Measurements from ENCODE around the gene CEP162. TPM values are rescaled to one million over a fixed set of nuclear protein-coding genes. Genes with fewer than 3 reads are reported as not detected.
"Not testable (repeated sequence)": the region's sequence is repeated elsewhere in the genome, so short reads cannot be mapped to it uniquely, and the experiment has no call there.

Gene CEP162
- total RNA-seq, 2 experiments from 2014 or later: 4.9 to 5.4 TPM

DNA sequence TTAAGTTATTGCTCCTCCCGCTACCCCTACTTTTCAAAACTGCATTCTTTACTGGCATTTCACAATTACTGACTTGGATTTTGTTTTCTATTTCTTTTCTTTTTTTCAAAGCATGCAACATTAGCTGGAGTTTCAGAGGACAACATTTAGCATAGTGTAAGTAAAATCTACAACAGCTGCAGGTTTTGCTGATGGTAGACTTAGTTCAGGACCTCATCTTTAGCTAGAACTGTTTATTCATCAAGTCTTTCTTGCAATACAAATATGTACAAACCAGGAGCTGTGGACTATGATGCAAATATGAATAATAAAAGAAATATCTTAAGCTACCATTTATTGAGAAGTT is 728 bp upstream of the CEP162 start:
- Mint-ChIP-seq H3K9me3 (no peaks in the 10 kb centered on the region), H3K4me3 (peak overlapping the region; percentile 82), H3K27ac (peak overlapping the region; percentile 93), H3K36me3 (ENCODE audit: low read depth) (no peaks in the 10 kb centered on the region), H3K4me1 (ENCODE audit: low read depth) (peaks cover 16% of the 10 kb centered on the region), H3K27me3 (peaks cover 10% of the 10 kb centered on the region)
- TF ChIP-seq, protein P1, sequence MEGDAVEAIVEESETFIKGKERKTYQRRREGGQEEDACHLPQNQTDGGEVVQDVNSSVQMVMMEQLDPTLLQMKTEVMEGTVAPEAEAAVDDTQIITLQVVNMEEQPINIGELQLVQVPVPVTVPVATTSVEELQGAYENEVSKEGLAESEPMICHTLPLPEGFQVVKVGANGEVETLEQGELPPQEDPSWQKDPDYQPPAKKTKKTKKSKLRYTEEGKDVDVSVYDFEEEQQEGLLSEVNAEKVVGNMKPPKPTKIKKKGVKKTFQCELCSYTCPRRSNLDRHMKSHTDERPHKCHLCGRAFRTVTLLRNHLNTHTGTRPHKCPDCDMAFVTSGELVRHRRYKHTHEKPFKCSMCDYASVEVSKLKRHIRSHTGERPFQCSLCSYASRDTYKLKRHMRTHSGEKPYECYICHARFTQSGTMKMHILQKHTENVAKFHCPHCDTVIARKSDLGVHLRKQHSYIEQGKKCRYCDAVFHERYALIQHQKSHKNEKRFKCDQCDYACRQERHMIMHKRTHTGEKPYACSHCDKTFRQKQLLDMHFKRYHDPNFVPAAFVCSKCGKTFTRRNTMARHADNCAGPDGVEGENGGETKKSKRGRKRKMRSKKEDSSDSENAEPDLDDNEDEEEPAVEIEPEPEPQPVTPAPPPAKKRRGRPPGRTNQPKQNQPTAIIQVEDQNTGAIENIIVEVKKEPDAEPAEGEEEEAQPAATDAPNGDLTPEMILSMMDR (IDR thresholded peaks at IDR 0.05): no peak
- ATAC-seq (no peak), DNase-seq (no peak)
- CTCF ChIA-PET: interaction anchor here (0.7 to 1.9 kb wide), 8 partner anchors 12 to 368 kb away, joined by 3 to 12 read pairs (median 4); partner anchors contain the start of gene CYB5R4
- POLR2A ChIA-PET: interaction anchor here (0.6 kb wide), 1 partner anchor 302 kb away, joined by 3 read pairs; no protein-coding TSS in a partner anchor
- intact Hi-C loops (cut with micrococcal nuclease): loop anchor here (5.0 kb wide), 1 partner anchor 346 kb away; no protein-coding TSS in a partner anchor

DNA sequence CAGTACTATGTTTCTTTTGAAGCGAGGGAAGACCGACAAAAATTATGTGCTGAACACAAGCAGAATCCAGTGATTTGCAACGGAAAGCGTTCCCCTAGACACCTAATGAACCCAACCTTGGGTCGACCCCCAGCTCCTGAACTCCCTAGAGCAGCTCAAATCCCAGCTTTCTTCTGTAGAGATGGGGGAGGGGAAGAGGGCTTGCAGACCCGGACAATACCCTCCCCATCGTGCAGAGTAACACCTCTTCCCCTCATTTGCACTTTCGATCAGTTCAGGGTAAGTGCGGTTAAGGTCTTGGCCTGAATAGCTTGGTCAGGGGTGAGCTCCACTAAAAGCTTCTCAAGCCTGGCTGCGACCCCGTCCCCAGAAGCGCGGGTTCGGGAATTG is 404 bp downstream of the CEP162 start:
- Mint-ChIP-seq H3K4me3 (peak overlapping the region; percentile 82), H3K27me3 (peaks cover 3% of the 10 kb centered on the region), H3K27ac (peak overlapping the region; percentile 93), H3K36me3 (ENCODE audit: low read depth) (no peaks in the 10 kb centered on the region), H3K9me3 (no peaks in the 10 kb centered on the region), H3K4me1 (ENCODE audit: low read depth) (peaks cover 16% of the 10 kb centered on the region)
- intact Hi-C loops (cut with micrococcal nuclease): loop anchor here (5.0 kb wide), 1 partner anchor 345 kb away; no protein-coding TSS in a partner anchor
- POLR2A ChIA-PET: no interaction called here
- TF ChIP-seq, protein P1 (IDR thresholded peaks at IDR 0.05): no peak
- ATAC-seq: peak; percentile 3
- peak; percentile 2 for DNase-seq
- CTCF ChIA-PET: interaction anchor here (0.7 to 2.3 kb wide), 7 partner anchors 9 to 1144 kb away, joined by 3 to 12 read pairs (median 5); partner anchors contain the start of gene CYB5R4

DNA sequence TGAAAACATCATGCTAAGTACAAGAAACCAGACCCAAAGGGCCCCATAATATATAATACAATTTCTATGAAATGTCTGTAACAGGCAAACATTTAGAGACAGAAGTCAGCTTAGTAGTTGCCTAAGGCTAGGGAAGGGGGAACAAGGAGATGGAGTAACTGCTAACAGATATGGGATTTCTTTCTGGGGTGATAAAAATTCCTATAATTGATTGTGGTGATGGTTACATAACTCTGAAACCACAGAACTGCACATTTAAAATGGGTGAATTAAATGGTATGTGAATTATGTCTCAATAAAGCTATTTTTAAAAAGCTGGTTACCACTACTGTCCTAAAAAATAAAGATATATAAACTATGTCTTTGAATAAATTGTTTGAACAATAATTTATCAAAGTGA is 3.2 kb downstream of the CEP162 start:
- no peaks in the 10 kb centered on the region for H3K36me3 Mint-ChIP-seq (ENCODE audit: low read depth)
- no peak overlapping the region for H3K27ac Mint-ChIP-seq
- H3K27me3 Mint-ChIP-seq: no peaks in the 10 kb centered on the region
- intact Hi-C loops (cut with micrococcal nuclease): no loop called here
- ATAC-seq (no peak), DNase-seq (no peak)
- peaks cover 16% of the 10 kb centered on the region for H3K4me1 Mint-ChIP-seq (ENCODE audit: low read depth)
- H3K4me3 Mint-ChIP-seq: no peak overlapping the region
- H3K9me3 Mint-ChIP-seq: no peaks in the 10 kb centered on the region
- TF ChIP-seq, protein P1 (IDR thresholded peaks at IDR 0.05): no peak
- POLR2A ChIA-PET: no interaction called here
- CTCF ChIA-PET: interaction anchor here (2.2 kb wide), 1 partner anchor 8 kb away, joined by 5 read pairs; no protein-coding TSS in a partner anchor

DNA sequence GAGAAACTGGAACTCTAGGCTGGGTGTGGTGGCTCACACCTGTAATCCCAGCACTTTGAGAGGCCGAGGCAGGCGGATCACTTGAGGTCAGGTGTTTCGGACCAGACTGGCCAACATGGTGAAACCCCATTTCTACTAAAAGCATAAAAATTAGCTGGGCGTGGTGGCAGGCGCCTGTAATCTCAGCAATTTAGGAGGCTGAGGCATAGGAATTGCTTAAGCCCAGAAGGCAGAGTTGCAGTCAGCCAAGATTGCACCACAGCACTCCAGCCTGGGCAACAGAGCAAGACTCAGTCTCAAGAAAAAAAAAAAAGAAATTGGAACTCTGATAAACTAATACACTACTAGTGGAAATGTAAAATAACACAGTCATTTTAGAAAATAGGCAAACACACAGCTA is 3.8 kb downstream of the CEP162 start:
- CTCF ChIA-PET: interaction anchor here (0.6 to 2.2 kb wide), 2 partner anchors 8 to 339 kb away, joined by 3 to 5 read pairs; no protein-coding TSS in a partner anchor
- H3K9me3 Mint-ChIP-seq; intact Hi-C loops (cut with micrococcal nuclease); H3K27me3 Mint-ChIP-seq; H3K27ac Mint-ChIP-seq; ATAC-seq; POLR2A ChIA-PET; H3K36me3 Mint-ChIP-seq (ENCODE audit: low read depth); DNase-seq; H3K4me3 Mint-ChIP-seq: not testable (repeated sequence)
- H3K4me1 Mint-ChIP-seq (ENCODE audit: low read depth): peaks cover 15% of the 10 kb centered on the region

DNA sequence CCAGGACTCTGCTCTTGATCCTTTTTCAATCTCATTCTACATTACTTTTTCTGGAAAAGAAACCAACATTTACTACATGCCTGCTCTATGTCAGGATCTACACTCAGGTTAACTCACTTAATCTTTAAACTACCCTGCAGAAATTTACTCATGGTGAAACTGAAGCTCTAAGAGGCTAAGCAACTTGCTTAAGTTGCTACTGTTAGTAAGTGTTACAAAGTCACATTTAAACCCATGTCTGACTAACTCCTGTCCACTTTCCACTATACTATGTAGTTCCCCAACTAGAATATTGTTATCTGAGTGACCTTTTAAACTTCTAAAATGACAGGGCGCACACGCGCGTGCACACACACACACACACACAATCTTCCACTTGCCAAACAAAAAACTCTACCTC is 5.0 kb downstream of the CEP162 start:
- CTCF ChIA-PET: interaction anchor here (2.2 kb wide), 1 partner anchor 10 kb away, joined by 5 read pairs; no protein-coding TSS in a partner anchor

More for the DNA sequence above, 5.0 kb downstream of the CEP162 start:
- Mint-ChIP-seq H3K4me3 (no peak overlapping the region), H3K9me3 (no peaks in the 10 kb centered on the region), H3K36me3 (ENCODE audit: low read depth) (no peaks in the 10 kb centered on the region), H3K27me3 (no peaks in the 10 kb centered on the region), H3K4me1 (ENCODE audit: low read depth) (peaks cover 12% of the 10 kb centered on the region), H3K27ac (no peak overlapping the region)
- ATAC-seq (no peak), DNase-seq (no peak)
- TF ChIP-seq, protein P1 (IDR thresholded peaks at IDR 0.05): no peak
- intact Hi-C loops (cut with micrococcal nuclease): no loop called here
- POLR2A ChIA-PET: no interaction called here
